H1 (cell line): Measurements from ENCODE around the gene CHD2. TPM values are rescaled to one million over a fixed set of nuclear protein-coding genes. Genes with fewer than 3 reads are reported as not detected.

ENCODE experiments used
- EP300 ChIP-seq, 2 experiments: IDR thresholded peaks; 1 replicate in 1 of 2; 2 replicates in 1 of 2; pipeline ENCODE4 v1.6.1; 2011 to 2012; ENCODE audit warnings: low read depth in 2 of 2, low read length in 2 of 2, mild to moderate bottlenecking in 2 of 2, borderline replicate concordance in 1 of 2, inconsistent platforms in 1 of 2, moderate library complexity in 1 of 2
- FOSL1 ChIP-seq: IDR thresholded peaks from 2 replicates; pipeline ENCODE4 v1.6.1; 2011; ENCODE audit warnings: mild to moderate bottlenecking, low read depth, low read length, moderate library complexity; ENCODE audit not compliant: insufficient read depth
- JUN ChIP-seq: IDR thresholded peaks from 2 replicates; pipeline ENCODE4 v1.6.1; 2011; ENCODE audit warnings: low read depth, mild to moderate bottlenecking, improper control_type of control experiment, low read length
- MAFK ChIP-seq: IDR thresholded peaks from 2 replicates; pipeline ENCODE4 v1.6.1; 2012; ENCODE audit warnings: low read depth, mild to moderate bottlenecking, improper control_type of control experiment, low read length
- RXRA ChIP-seq: IDR thresholded peaks from 2 replicates; pipeline ENCODE4 v1.6.1; 2011; ENCODE audit warnings: low read depth, mild to moderate bottlenecking, low read length, moderate library complexity; ENCODE audit not compliant: insufficient read depth
- SIRT6 ChIP-seq: IDR thresholded peaks from one replicate; pipeline ENCODE4 v1.7.1; 2012; ENCODE audit warnings: low read length, inconsistent platforms
- TBP ChIP-seq: IDR thresholded peaks from 2 replicates; pipeline ENCODE4 v1.6.1; 2011; ENCODE audit warnings: low read depth, low read length, improper control_type of control experiment
- polyA plus RNA-seq, 7 experiments: library from polyadenylated mRNA; depleted of rRNA in 3 of 7; stranded (reverse) in 5 of 7; unstranded in 2 of 7; fragments of >200 nt in 5 of 7; fragments of 200-250 nt in 2 of 7; gene quantifications; 1 replicate in 5 of 7; 2 replicates in 1 of 7; 4 replicates in 1 of 7; pipeline versions ENCODE4 v1.2.1 to v1.2.3, GENCODE V29; 2011 to 2013; ENCODE audit warnings: missing spikeins in 2 of 7, mixed read lengths in 2 of 7
- total RNA-seq: library from RNA; stranded (reverse); fragmentation: NEBNext Ultra II Directional; extraction: Animal tissue kit (Norgen Biotek cat#: 25700); gene quantifications from 2 replicates; pipeline ENCODE4 v1.2.1, GENCODE V29; 2021

CHD2 gene
- total and polyA plus RNA-seq, 2 of the 8 experiments (the other 6 are each of a cell fraction or from before 2014, with no cell fraction given) = 28.8 to 70.0 TPM

DNA sequence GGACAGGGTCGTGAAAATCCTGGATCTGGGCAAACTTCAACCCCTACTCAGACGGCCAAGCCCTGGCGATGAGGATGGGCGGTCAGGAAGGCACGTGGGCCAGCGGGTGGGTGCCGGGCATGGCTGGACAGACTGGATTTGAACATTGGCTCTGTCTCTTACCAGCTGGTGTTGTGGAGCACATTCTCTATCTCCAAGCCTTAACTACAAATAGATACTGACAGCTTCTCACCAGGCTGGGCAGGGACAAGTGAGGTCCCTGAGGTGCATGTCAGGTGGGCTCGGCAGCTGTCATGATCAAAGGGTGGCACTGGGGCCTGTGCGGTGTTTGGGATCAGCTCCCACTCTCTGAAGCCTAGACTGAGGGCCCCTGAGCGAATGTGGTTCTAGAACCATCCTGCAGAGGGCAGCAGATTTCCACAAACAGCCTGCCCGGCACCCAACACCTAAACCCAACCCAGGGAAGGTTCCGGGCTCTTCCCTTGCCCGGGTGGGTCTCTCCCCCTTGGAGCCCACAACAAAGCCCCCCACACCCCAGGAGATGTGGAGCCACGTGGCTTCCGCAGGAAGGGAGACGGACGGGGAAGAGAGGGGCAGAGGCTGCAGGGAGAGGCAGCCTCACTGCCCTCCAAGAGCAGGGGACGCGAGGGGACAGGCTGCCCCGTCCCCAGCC is 130.4 kb downstream of the CHD2 start (continued):
- no peak for TF ChIP-seq JUN
- TF ChIP-seq SIRT6 = no peak
- no peak for TF ChIP-seq EP300 (IDR thresholded peaks at IDR 0.05; ENCODE audit: borderline replicate concordance in 1 of 2, low read depth in 2 of 2, low read length in 2 of 2)
- TF ChIP-seq FOSL1 = no peak
- TF ChIP-seq MAFK = no peak
- TF ChIP-seq TBP = no peak
- TF ChIP-seq RXRA = no peak
